ENCODE results near the gene PATJ. TPM values are rescaled to one million over a fixed set of nuclear protein-coding genes. Genes with fewer than 3 reads are reported as not detected.

Gene PATJ
- total RNA-seq, 6 experiments from 2014 or later, result 19.0 to 49.0 (median 26.7) TPM

- Histone ChIP-seq H3K27me3 (no peaks in the 10 kb centered on the region), H3K4me1 (no peaks in the 10 kb centered on the region), H3K9me3 (no peaks in the 10 kb centered on the region), H3K36me3 (no peaks in the 10 kb centered on the region), H3K27ac (no peak overlapping the region), H3K4me3 (no peak overlapping the region)
- 100% methylated on average over 1 of the region's 1 CpG for WGBS (ENCODE audit: insufficient coverage, low coverage, low lambda C conversion rate, missing lambda C conversion rate)
- TF ChIP-seq POLR2A (IDR thresholded peaks at IDR 0.05) (no peak), CTCF (IDR thresholded peaks at IDR 0.05) (no peak)
- peak in 1 of 3 donors; percentile 6 for DNase-seq
- intact Hi-C loops (cut with DNase I), result no loop called here
- no peak for ATAC-seq
Measured at GRCh38 chr1:62221171-62221570, 478.9 kb downstream of the PATJ start.

- ATAC-seq (no peak), DNase-seq (no peak)
- no peak for TF ChIP-seq POLR2A (IDR thresholded peaks at IDR 0.05)
- no peak for TF ChIP-seq CTCF (IDR thresholded peaks at IDR 0.05)
- intact Hi-C loops (cut with DNase I), result no loop called here
- Histone ChIP-seq H3K27ac (no peak overlapping the region), H3K9me3 (no peaks in the 10 kb centered on the region), H3K4me1 (no peaks in the 10 kb centered on the region), H3K4me3 (no peak overlapping the region), H3K36me3 (no peaks in the 10 kb centered on the region), H3K27me3 (no peaks in the 10 kb centered on the region)
- 81% methylated on average over 9 of the region's 9 CpGs for WGBS (ENCODE audit: insufficient coverage, low coverage, low lambda C conversion rate, missing lambda C conversion rate)
Measured at GRCh38 chr1:62222321-62222720, 480.0 kb downstream of the PATJ start.

- intact Hi-C loops (cut with DNase I), result no loop called here
Measured at GRCh38 chr1:62224182-62224581, 481.9 kb downstream of the PATJ start.

GRCh38 chr1:62227496-62227895 lies 485.2 kb downstream of the PATJ start:
- H3K4me3 ChIP-seq, result no peak overlapping the region
- ATAC-seq (no peak), DNase-seq (no peak)
- intact Hi-C loops (cut with DNase I), result no loop called here
- H3K27ac ChIP-seq, result no peak overlapping the region
- WGBS (ENCODE audit: insufficient coverage, low coverage, low lambda C conversion rate, missing lambda C conversion rate), result 20% methylated on average over 2 of the region's 11 CpGs
- H3K4me1 ChIP-seq, result no peaks in the 10 kb centered on the region
- H3K27me3 ChIP-seq, result no peaks in the 10 kb centered on the region
- TF ChIP-seq POLR2A (IDR thresholded peaks at IDR 0.05) (no peak), CTCF (IDR thresholded peaks at IDR 0.05) (no peak)
- no peaks in the 10 kb centered on the region for H3K9me3 ChIP-seq
- no peaks in the 10 kb centered on the region for H3K36me3 ChIP-seq

More at GRCh38 chr1:62224182-62224581, 481.9 kb downstream of the PATJ start:
- ATAC-seq, result no peak
- Histone ChIP-seq H3K9me3 (no peaks in the 10 kb centered on the region), H3K27ac (no peak overlapping the region), H3K4me1 (no peaks in the 10 kb centered on the region), H3K27me3 (no peaks in the 10 kb centered on the region), H3K4me3 (no peak overlapping the region), H3K36me3 (no peaks in the 10 kb centered on the region)
- no peak for TF ChIP-seq POLR2A (IDR thresholded peaks at IDR 0.05)
- TF ChIP-seq CTCF (IDR thresholded peaks at IDR 0.05), result no peak
- 40% methylated on average over 2 of the region's 3 CpGs for WGBS (ENCODE audit: insufficient coverage, low coverage, low lambda C conversion rate, missing lambda C conversion rate)
- DNase-seq, result no peak

Small RNA genes lying within 50 kb of the gene (microRNA-seq; reads per million reads assigned to microRNA genes)
- gene MIR3116-1, result 0 reads per million in 2 donors
- gene MIR3116-2, result 0 reads per million in 2 donors

Small RNA genes lying within 50 kb of the gene (small RNA-seq; reads per million reads assigned to genes)
- gene LAMTOR5P1, result 0 reads per million in 2 experiments
- 0 reads per million in 2 experiments for gene MIR3116-1
- gene RN7SL180P, result 0 reads per million in 2 experiments
- gene RNU6-1177P, result 0 reads per million in 2 experiments
- gene RNU6-414P, result 0 reads per million in 2 experiments

Other genes starting within 250 kb of the PATJ start
- gene TM2D1, start 17.3 kb upstream of the PATJ start, total RNA-seq, result 10 to 100 TPM; 15.0 to 24.5 (median 20.3) TPM